Heart left ventricle (tissue), 16 donors: ENCODE data around the gene MUC4. TPM values are rescaled to one million over a fixed set of nuclear protein-coding genes. Genes with fewer than 3 reads are reported as not detected.

Experiments
- ATAC-seq, 4 donors: fragments of 200-7000 bp; cut with Tn5 transposase; one replicate each; pipeline ENCODE4 v1.9.1; 2020 to 2022; ENCODE audit warnings: moderate library complexity in 4 of 4, mild to moderate bottlenecking in 3 of 4, moderate number of reproducible peaks in 1 of 4
- DNase-seq, 5 donors: peaks; one replicate each; pipeline ENCODE4 v3.0.0-alpha.2; 2020
- H3K27ac ChIP-seq, 12 donors: fragments of 200-600 bp; sonication (generic) in 4 of 12; one replicate each; pipeline versions ENCODE4 v1.5.0 to v1.8.0; 2016 to 2022; ENCODE audit warnings: mild to moderate bottlenecking in 2 of 12
- H3K27me3 ChIP-seq, 9 donors: fragments of 200-600 bp; sonication (generic) in 2 of 9; one replicate each; pipeline versions ENCODE4 v1.5.1 to v1.8.0; 2016 to 2022; ENCODE audit warnings: mild to moderate bottlenecking in 3 of 9
- H3K36me3 ChIP-seq, 9 donors: fragments of 200-600 bp; sonication (generic) in 2 of 9; one replicate each; pipeline versions ENCODE4 v1.5.0 to v1.8.0; 2018 to 2022; ENCODE audit warnings: mild to moderate bottlenecking in 2 of 9
- H3K4me1 ChIP-seq, 12 donors: fragments of 200-600 bp; sonication (generic) in 4 of 12; one replicate each; pipeline versions ENCODE4 v1.5.0 to v1.8.0; 2016 to 2022; ENCODE audit warnings: mild to moderate bottlenecking in 3 of 12
- H3K4me3 ChIP-seq, 12 donors: fragments of 200-600 bp; sonication (generic) in 4 of 12; one replicate each; pipeline versions ENCODE4 v1.5.0 to v1.8.0; 2017 to 2022; ENCODE audit warnings: mild to moderate bottlenecking in 9 of 12, moderate library complexity in 4 of 12
- H3K9me3 ChIP-seq, 12 donors: fragments of 200-600 bp; sonication (generic) in 4 of 12; one replicate each; pipeline versions ENCODE4 v1.5.0 to v1.8.0; 2016 to 2022; ENCODE audit warnings: mild to moderate bottlenecking in 1 of 12
- CTCF ChIP-seq, 12 donors: fragments of 200-600 bp; sonication (generic) in 4 of 12; IDR thresholded peaks; one replicate each; pipeline versions ENCODE4 v1.5.0 to v1.8.0; 2018 to 2022; ENCODE audit warnings: antibody characterized with exemption in 12 of 12, mild to moderate bottlenecking in 5 of 12
- POLR2A ChIP-seq, 2 donors: fragments of 450-650 bp; IDR thresholded peaks; one replicate each; pipeline ENCODE4 v1.6.1; 2017; ENCODE audit warnings: antibody characterized with exemption in 2 of 2, mild to moderate bottlenecking in 2 of 2, moderate library complexity in 2 of 2
- WGBS, 4 donors: extraction: QIAGEN DNeasy Blood & Tissue Kit in 2 of 4; methylation state at CpG; one replicate each; pipeline versions ENCODE4 v1.1.5 to v1.1.7; 2013 to 2018; 5-methylcytosine and 5-hydroxymethylcytosine counted together
- intact Hi-C, 10 donors: fragments of 100-400 bp; cut with DNase I; formaldehyde crosslinking; loops; one replicate each; pipeline versions ENCODE4 v1.11.1 to v1.14.2; 2022
- polyA plus RNA-seq, 2 donors: library from polyadenylated mRNA; stranded (reverse); fragments of 200-250 nt; gene quantifications; one replicate each; pipeline ENCODE4 v1.2.3, GENCODE V29; 2013
- total RNA-seq, 9 donors: library from RNA; depleted of rRNA in 2 of 9; stranded (reverse); fragments of >200 nt in 2 of 9; fragmentation: NEBNext Ultra II Directional in 3 of 9; extraction: Animal tissue kit (Norgen Biotek cat#: 25700) in 3 of 9; gene quantifications; one replicate each; pipeline versions ENCODE4 v1.1.0 to v1.2.4, GENCODE V29; 2016 to 2023
- donor health status: ischemic (EF 13 %, LVEDD 7.1; RV severe dilation, severe dysfunction).
- donor health status: healthy with polysubstance abuse.
- donor health status: DM: no; HTN: yes; CAD: no.
- donor health status: DM: no; HTN: no; CAD: no.
- donor health status: ischemic (EF 25% LVEDD 6.9; RV normal size, moderate dysfunction).
- donor health status: ischemic (EF 25% LVEDD 5.7; RV mildly dilated, moderate dysfunction).
- donor health status: healthy.
- donor health status: DM: yes; HTN: yes; CAD: no.
- donor health status: ischemic (EF 35%, LVEDD 5.7; RV mildly dilated, moderate dysfunction).
- donor health status: nonischemic (EF 11% LVEDD 7.7; RV severe dilation, severe dysfunction).
- donor health status: DM: yes; HTN: yes; CAD: no.
- donor health status: PGD.
- donor health status: ischemic (EF 29% LVEDD 5.4; RV normal size, mild dysfunction).
- donor health status: nonischemic (EF 23%, LVEDD 6.1; RV moderate dilation, normal function).

MUC4 gene
- total and polyA plus RNA-seq, 11 donors: 0.02 to 0.17 (median 0.03) TPM; not detected in 8

- intact Hi-C loops: no loop called here
- no peaks in the 10 kb centered on the region for H3K4me1 ChIP-seq
- 72 to 89% (median 81%) methylated on average over 11 to 16 of the region's 16 CpGs for WGBS, 4 donors
- H3K36me3 ChIP-seq: no peaks in the 10 kb centered on the region
- no peak for TF ChIP-seq CTCF (IDR thresholded peaks at IDR 0.05)
- TF ChIP-seq POLR2A (IDR thresholded peaks at IDR 0.05): no peak
- ATAC-seq: no peak
- H3K9me3 ChIP-seq: no peaks in the 10 kb centered on the region
- no peak overlapping the region for H3K4me3 ChIP-seq
- H3K27me3 ChIP-seq: no peaks in the 10 kb centered on the region
- no peak overlapping the region for H3K27ac ChIP-seq
- DNase-seq: peak in 1 of 5 donors; percentile 3
Observed at GRCh38 chr3:195770081-195770840, 41.5 kb downstream of the MUC4 start.

- no peaks in the 10 kb centered on the region for H3K4me1 ChIP-seq
- no peak overlapping the region for H3K27ac ChIP-seq
- ATAC-seq: no peak
- DNase-seq: no peak
- H3K9me3 ChIP-seq: no peaks in the 10 kb centered on the region
- peaks cover 0 to 3% (median 0%) of the 10 kb centered on the region in 9 donors for H3K27me3 ChIP-seq
- intact Hi-C loops: no loop called here
- 91 to 92% (median 91%) methylated on average over 9 to 10 of the region's 10 CpGs for WGBS, 4 donors
- TF ChIP-seq POLR2A (IDR thresholded peaks at IDR 0.05): no peak
- no peaks in the 10 kb centered on the region for H3K36me3 ChIP-seq
- no peak overlapping the region for H3K4me3 ChIP-seq
Observed at GRCh38 chr3:195769551-195769950, 42.2 kb downstream of the MUC4 start.

- TF ChIP-seq CTCF (IDR thresholded peaks at IDR 0.05) (no peak), POLR2A (IDR thresholded peaks at IDR 0.05) (no peak)
- no peak for DNase-seq
- Histone ChIP-seq H3K4me1 (no peaks in the 10 kb centered on the region), H3K9me3 (no peaks in the 10 kb centered on the region), H3K27ac (no peak overlapping the region), H3K27me3 (peaks cover 0 to 8% (median 0%) of the 10 kb centered on the region in 9 donors), H3K4me3 (no peak overlapping the region), H3K36me3 (no peaks in the 10 kb centered on the region)
- WGBS, 4 donors: 72 to 84% (median 74%) methylated on average over 17 of the region's 17 CpGs
- ATAC-seq: no peak
- intact Hi-C loops: no loop called here
Observed at GRCh38 chr3:195768831-195769303, 42.9 kb downstream of the MUC4 start.

GRCh38 chr3:195768414-195768813, 43.3 kb downstream of the MUC4 start:
- no peak for DNase-seq
- TF ChIP-seq POLR2A (IDR thresholded peaks at IDR 0.05) (no peak), CTCF (IDR thresholded peaks at IDR 0.05) (no peak)
- no peaks in the 10 kb centered on the region for H3K4me1 ChIP-seq
- H3K27me3 ChIP-seq: peaks cover 0 to 13% (median 0%) of the 10 kb centered on the region in 9 donors
- intact Hi-C loops: no loop called here
- no peak overlapping the region for H3K4me3 ChIP-seq
- 70 to 75% (median 73%) methylated on average over 6 of the region's 6 CpGs for WGBS, 4 donors
- no peaks in the 10 kb centered on the region for H3K36me3 ChIP-seq
- no peak for ATAC-seq
- H3K27ac ChIP-seq: no peak overlapping the region
- H3K9me3 ChIP-seq: no peaks in the 10 kb centered on the region
